GM12874 (cell line): Measurements from ENCODE around the gene TSHZ2.

Experiments used
- CTCF ChIP-seq: IDR thresholded peaks from 2 replicates; pipeline ENCODE4 v1.5.1; 2011; ENCODE audit warnings: low read depth, mild to moderate bottlenecking, control low read depth, low read length, moderate library complexity; ENCODE audit not compliant: insufficient read depth

The TSHZ2 gene

GRCh38 chr20:53260591-53260990 is 288.4 kb downstream of the TSHZ2 start:
- no peak for TF ChIP-seq CTCF

- TF ChIP-seq CTCF: no peak
Measured at GRCh38 chr20:53262365-53262764, 290.2 kb downstream of the TSHZ2 start.

DNA sequence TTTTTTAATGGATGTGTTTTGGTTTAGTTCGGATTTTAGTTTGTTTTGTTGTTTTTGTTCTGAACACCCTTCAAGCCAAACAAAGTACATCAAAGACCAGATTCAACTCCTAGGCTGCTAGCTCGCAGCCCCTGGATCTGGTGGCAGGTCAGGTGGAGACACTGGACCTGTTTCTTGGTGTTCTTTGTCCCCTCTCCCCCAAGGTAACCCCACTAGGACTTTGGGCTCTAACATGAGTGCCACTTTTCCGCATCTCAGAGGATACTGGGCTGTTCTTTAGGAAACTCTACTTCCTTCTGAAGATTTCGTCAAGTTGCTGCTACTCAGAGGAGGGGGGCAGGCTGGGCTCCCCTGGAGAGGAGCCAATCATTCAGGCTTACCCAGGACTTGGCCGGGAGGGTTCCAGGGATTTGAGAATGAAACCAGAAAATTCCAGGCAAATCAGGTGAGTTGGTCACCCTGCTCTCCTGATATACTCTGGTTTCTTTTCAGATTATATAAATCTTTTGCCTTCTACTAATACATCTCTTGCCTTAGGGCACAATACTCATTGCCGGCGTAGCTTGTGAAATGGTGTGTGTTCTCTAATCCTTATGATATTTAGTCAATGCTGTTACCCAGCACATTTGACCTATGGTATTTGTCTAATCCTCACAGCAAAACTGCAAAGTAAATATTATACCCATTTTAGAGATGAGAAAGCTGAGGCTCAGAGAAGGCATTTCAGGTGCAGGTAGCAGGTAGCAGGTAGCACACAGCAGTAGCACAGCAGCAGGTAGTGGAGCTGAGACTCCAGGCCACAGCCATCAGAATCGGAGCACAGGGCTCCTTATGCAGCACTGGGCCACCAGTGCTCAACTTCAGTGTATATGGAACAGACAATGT is 291.6 kb downstream of the TSHZ2 start:
- no peak for TF ChIP-seq CTCF

DNA sequence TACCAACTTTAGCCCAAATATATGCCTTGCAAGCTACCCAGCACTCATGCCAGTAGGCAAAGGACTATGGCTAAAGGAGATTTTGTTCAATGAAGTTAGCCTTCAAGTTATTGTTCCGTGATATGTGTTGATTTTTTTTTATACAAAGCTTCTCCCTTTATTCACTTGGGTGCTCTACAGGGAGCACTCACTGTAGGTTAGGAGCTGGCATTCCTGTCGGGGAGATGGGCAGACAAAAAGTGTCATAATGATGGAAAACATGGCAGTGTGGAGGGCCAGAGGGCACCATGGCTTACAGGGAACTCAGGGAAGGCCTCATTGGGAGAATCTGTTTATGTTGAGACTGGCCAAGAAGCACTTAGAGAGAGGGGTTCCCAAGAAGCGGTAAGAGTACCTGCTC is 292.4 kb downstream of the TSHZ2 start:
- no peak for TF ChIP-seq CTCF

DNA sequence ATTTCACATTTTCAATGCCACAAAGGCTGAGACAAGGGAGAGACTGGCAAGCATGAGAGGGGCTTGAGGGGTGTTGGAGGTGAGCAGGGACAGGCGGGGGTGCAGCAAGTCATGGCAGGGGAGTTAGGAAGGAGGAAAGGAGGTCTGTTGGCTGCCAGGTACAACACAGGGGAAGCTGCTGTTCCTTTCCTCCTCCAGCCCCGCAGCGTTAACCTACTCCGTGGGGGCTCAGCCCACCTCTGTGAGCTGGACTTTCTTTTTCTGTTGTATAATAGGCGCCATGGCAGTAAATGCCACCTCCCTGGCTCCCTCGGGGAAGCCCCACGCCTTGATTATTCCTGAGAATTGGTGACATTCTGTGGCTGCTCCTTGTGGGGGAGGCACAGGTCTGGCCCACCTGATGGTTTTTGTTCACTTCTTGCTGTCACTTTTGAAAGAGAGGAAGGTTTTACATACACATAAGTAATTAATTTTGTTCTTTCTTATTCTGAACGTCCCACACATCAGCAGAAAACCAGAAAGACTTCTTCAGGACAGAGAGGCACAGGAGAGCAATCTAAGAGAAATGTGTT is 293.2 kb downstream of the TSHZ2 start:
- TF ChIP-seq CTCF: no peak

DNA sequence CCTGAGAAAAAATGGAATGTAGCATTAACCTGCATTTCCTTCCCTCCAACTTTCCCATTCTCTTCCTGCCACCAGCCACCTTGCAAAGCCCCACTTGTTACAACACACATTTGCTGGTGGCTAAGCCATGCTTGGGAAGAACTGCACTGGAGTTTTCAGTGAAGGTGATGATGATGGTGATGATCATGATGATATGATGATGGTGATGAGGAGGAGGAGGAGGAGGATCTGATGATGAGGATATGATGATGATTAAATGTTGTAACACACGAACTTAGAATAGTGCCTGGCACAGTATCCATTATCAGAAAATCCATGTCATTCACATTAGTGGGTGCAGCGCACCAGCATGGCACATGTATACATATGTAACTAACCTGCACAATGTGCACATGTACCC is 297.2 kb downstream of the TSHZ2 start:
- no peak for TF ChIP-seq CTCF

- TF ChIP-seq CTCF: no peak
Measured at GRCh38 chr20:53270792-53271375, 298.7 kb downstream of the TSHZ2 start.
